Bone marrow (tissue), 2 donors: ENCODE measurements around the gene R3HDML.

Experiments
- DNase-seq, 2 donors: peaks; one replicate each; lab custom pipeline; 2025; lab: John Stamatoyannopoulos, UW

The R3HDML gene

GRCh38 chr20:44364068-44364467 is 27.2 kb downstream of the R3HDML start:
- DNase-seq = no peak

GRCh38 chr20:44364780-44365179 is 27.9 kb downstream of the R3HDML start:
- no peak for DNase-seq

- no peak for DNase-seq
Measured at GRCh38 chr20:44367746-44368145, 30.9 kb downstream of the R3HDML start.

- no peak for DNase-seq
Measured at GRCh38 chr20:44370639-44371218, 33.9 kb downstream of the R3HDML start.

- no peak for DNase-seq
Measured at GRCh38 chr20:44382641-44383040, 45.8 kb downstream of the R3HDML start.

- peak; percentile 45 to 68 for DNase-seq
Measured at GRCh38 chr20:44384423-44385027, 47.7 kb downstream of the R3HDML start.

GRCh38 chr20:44388466-44389023 is 51.7 kb downstream of the R3HDML start:
- no peak for DNase-seq

- DNase-seq = no peak
Measured at GRCh38 chr20:44389871-44390270, 53.0 kb downstream of the R3HDML start.

- no peak for DNase-seq
Measured at GRCh38 chr20:44390280-44390679, 53.4 kb downstream of the R3HDML start.

- DNase-seq = no peak
Measured at GRCh38 chr20:44392088-44392775, 55.4 kb downstream of the R3HDML start.

- no peak for DNase-seq
Measured at GRCh38 chr20:44392776-44393607, 56.1 kb downstream of the R3HDML start.

GRCh38 chr20:44393608-44394451 is 57.0 kb downstream of the R3HDML start:
- DNase-seq = no peak

- no peak for DNase-seq
Measured at GRCh38 chr20:44394452-44394701, 57.5 kb downstream of the R3HDML start.

GRCh38 chr20:44394702-44395460 is 58.0 kb downstream of the R3HDML start:
- no peak for DNase-seq

GRCh38 chr20:44395461-44396340 is 58.9 kb downstream of the R3HDML start:
- DNase-seq = no peak

- DNase-seq = no peak
Measured at GRCh38 chr20:44396369-44397130, 59.7 kb downstream of the R3HDML start.

GRCh38 chr20:44398335-44398734 is 61.5 kb downstream of the R3HDML start:
- DNase-seq = no peak

- no peak for DNase-seq
Measured at GRCh38 chr20:44399446-44399845, 62.6 kb downstream of the R3HDML start.

GRCh38 chr20:44400671-44400969 is 63.8 kb downstream of the R3HDML start:
- DNase-seq = no peak
